Measurements from ENCODE around the gene TBC1D22A.

TBC1D22A gene

DNA sequence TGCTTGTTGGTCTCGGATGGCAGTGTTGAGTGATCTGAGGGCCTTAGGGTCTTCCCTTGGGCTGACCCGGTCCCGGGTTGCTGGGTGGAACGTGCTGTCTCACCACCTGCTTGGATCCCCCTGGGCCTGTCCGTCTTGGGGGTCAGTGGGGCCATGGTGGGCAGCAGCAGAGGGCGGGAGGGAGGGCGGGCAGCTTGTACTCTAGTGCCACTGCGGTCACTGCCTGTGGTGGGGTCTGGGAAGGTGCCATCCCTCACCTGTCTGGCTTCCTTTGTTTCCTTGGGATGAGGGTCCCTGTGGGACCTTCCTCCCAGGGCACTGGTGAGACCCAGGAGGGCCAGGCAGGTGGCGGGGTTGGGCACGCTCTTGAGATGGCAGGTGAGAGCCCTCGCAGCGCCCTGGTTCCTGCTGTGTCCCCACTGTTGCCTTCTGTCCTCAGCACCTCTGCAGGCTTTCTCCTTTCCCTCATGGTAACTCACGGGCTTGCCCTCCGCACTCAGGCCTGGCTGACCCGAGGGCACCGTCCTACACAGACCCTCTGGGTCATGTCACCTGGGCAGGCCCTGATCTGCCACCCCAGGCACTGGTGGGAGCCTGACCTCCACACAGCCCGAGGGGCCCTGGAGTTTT, 34.2 kb downstream of the TBC1D22A start:
- no peak for DNase-seq

DNA sequence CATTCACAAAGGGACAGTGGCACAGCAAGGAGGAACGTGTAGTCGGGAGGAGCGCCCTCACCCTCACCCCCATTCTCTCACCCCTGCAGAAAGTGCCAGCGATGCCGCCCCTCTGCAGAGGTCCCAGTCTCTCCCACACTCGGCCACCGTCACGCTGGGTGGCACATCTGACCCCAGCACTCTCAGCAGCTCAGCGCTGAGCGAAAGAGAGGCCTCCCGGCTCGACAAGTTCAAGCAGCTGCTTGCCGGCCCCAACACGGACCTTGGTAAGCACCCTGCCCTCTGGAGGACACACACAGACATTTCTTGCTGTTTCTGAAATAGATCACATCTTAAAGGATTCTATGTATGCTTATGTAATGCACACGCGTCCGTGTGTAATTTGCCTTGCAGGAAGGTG, 34.9 kb downstream of the TBC1D22A start:
- no peak for DNase-seq

GRCh38 chr22:46798041-46798365, 35.6 kb downstream of the TBC1D22A start:
- no peak for DNase-seq

DNA sequence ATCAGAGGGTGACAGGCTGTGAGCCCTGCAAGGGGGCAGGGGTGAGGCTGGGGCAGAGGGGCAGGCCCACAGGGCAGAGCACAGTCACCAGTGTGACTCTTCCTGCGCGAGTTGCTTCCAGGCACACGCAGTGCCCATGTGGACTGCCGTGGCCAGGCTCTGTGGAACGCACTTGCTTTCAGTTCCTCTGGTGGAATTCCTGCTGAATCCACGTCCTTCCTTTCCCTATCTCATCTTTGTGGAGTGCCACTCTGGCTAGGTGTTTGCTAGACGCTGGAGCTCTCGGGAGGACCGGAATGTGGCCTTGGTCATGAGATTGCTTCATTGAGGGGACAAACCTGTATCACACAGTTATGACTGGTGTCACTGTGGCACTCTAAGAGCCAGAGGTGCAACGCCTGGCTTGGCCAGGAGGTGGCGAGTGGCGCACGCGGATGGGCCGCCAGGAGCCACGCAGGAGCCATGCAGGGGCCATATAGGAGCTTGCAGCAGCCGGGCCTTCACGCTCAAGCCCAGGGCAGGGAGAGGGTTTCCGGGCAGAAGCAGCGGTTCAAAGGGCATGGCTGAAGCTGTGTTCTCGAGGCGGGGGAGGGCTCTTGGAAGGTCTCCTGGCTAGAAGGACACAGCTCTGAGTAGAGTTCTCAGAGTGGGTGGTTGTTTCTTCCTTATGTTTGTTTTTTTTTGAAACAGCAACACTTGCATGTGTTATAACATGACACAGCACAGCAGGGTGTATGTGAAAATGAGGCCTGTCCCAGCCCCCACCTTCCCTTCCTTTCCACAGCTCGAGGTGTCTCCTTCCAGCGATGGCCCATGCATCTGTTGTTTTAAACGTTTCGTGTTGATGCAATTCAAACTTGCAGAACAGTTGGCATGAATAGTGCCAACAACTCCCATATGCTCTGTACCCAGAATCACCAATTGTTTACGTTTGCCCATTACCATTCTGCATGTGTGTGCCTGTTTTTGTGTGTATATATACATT, 36.2 kb downstream of the TBC1D22A start:
- peak; percentile 91 for DNase-seq

- DNase-seq, result no peak
Measured at GRCh38 chr22:46799626-46800025, 37.2 kb downstream of the TBC1D22A start.

DNA sequence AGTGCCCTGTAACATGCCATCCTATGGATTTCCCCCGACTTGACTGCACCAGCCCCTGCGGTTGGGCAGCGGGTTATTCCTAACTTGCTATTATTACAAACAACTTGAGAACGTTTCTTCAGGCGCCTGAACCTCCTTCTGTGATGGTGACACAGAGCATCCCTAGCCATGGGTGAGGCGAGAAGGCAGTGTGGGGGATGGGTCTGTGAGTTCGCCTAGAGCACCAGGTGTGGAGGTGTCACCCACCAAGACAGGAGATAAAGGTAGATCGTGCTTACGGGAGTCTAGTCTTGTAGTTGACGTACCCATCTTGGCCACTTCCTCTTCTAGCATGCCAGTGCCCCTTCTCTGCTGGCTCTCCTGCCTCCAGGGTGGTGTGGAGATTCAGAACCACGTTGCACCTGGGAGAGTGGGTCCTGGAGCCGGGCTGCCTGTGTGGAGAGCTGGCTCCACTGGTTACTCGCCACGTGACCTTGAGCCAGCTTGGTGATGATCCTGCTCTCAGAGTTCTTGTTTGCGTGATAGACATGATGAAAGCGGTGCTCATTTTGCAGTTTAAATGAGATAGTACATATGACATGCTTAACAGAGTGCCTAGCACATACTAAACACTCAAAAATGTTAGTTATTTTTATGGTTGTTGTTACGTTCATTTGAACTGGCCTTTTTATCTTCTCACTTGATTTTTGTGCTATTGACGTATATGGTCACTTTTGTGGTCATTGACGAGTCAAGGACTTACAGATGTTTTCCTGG, 37.8 kb downstream of the TBC1D22A start:
- no peak for DNase-seq

GRCh38 chr22:46801331-46801811, 38.9 kb downstream of the TBC1D22A start:
- DNase-seq, result no peak

DNA sequence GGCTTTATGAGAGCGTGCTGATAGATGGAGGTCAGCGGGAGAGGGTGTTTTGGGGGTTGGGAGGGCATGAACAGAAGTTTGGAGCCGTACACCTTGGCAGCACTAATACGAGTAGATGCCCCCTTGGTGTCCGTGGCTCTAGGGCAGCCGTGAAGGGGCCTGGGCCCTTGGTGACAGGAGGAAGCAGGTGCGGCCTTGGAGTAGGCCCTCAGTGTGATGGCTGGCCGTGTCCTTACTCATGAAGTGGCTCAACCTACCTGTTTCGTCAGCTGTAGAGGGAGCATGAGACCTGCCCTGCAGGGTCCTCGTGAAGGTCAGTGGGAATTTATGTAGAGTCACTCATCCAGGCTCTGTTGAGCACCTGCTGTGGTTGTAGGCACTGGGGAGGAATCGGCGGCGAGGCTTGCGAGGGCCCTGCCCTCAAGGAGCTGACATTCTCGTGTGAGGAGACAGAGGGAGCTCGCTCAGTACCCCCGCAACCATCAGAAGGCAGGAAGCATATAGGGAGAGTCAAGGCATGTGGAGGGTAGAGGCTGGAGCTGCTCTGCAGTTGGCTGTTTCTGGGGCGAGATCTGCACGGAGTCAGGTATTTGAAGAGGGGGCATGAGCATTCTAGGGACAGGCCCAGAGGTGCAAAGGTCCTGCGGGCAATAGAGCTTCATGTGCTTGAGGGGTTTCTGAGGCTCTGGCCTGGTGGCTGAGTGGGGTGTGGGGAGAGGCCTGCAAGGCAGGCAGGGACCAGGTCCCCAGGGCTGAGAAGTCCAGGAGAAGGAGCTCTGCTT, 39.6 kb downstream of the TBC1D22A start:
- DNase-seq, result no peak

DNA sequence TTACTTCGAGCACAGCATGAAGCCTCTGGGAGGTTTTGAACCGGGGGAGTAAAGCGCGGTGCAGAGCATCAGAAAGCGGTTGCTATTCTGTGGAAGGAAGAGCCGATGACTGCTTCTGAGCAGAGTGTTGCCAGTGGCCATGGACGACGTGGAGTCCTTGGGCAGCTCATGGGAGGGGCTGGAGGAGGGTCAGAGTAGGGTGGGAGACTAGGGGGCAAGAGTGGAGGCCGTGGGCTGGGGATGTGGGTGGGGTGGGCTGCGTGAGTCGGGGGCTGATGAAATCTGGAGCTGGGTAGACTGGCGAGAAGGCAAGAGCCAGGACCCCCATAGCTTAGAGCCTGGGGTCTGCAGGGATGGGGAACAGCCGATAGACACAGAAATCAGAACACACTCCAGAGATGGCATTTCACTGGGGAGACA, 40.2 kb downstream of the TBC1D22A start:
- no peak for DNase-seq

DNA sequence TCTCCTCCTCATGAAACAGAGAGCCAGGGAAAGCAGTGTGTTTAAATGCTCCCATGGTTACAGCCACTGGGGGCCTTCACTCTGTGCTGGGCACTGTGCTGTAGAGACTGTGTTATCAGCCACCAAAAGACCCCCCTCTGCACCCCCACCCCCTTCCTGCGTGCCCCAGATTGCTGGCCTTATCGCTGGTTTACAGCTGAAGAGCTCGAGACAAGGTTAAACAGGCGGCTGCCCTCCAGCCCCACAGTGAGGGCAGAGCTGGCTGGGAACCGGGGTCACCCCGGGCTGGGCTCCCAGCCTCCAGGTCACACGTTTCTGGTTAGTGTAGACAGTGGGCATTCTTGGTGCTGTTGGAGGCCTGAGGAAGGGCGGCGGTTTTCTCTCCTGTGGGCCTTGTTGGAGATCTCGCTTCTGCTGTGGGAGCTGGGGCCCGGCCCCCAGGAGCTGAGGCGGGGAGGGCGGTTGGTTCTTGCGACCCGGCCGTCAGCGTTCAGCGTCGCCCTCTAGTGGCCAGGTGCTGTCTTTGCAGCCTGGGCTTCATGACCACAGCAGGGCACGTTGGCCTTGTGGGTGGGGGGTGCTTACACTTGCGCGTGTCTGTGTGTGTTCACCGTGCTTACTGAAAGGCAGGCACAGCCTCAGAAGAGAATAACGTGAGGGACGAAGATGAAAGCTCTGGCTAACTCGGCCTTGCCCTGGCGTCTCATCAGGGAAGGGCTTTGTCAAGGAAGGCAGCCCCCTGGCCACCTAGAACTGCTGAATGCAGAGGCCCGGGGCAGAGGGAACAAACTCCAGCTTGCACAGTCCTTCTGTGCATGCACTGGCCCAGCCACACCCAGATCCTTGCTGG, 40.8 kb downstream of the TBC1D22A start:
- peak; percentile 88 for DNase-seq

DNA sequence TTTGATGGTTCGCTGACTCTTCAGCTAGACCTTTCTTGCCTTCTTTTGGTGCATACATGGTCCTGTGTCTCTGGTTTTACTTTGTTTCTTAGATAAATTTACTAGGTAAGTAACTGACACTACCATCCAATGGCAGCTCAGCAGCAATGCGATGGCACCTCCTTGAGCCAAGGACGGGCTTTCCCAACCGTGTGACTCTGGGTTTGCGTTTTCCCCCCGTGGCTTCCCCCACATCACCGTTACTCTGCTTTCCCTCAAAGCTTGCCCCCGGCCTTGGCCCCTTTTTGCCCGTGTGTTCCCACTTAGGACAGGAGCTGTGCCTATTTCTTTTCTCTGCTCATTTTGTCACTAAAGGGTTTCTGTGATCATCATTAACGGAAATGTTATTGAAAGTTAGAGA, 41.5 kb downstream of the TBC1D22A start:
- no peak for DNase-seq

DNA sequence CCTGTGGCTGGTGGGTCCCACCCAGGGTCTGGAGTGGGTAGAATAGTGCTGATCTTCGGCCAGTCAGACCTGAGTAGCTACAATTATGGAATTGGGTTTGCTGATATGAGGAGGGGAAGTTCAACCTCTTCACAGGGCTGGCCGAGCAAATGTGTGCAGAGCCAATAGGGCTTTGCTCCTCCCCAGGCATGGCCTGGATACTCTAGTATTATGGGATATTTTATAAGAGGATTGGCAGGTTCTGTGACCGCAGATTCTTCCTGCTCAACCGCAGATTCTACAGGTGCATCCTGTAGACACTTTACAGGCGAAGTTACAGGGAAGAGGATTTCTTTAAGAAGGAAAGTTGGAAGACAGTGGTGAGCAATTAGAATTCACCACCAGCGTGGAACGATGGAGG, 44.3 kb downstream of the TBC1D22A start:
- no peak for DNase-seq

- no peak for DNase-seq
Measured at GRCh38 chr22:46807458-46807857, 45.0 kb downstream of the TBC1D22A start.

GRCh38 chr22:46809153-46809885, 46.9 kb downstream of the TBC1D22A start:
- no peak for DNase-seq

- DNase-seq, result no peak
Measured at GRCh38 chr22:46810856-46811786, 48.7 kb downstream of the TBC1D22A start.

- DNase-seq, result no peak
Measured at GRCh38 chr22:46812034-46812605, 49.7 kb downstream of the TBC1D22A start.

DNA sequence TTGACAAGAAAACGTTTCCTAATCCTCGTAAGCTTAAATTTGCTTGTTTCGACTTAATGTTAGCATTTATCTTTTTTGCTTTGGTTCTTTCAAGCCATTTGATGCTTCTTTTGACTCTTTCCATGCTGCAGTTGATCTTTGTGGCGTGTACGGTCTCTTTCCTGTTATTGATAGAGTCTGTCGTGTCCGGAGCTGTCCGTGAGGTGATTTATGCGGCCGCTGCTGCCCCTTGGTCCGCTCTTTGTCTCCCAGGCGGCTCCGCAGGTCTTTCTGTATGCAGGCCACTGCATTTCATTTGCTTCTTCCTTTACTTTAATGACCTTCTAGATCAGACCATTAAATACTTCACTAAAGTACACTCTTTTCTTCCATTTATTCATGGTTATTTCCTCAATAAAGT, 50.3 kb downstream of the TBC1D22A start:
- no peak for DNase-seq

DNA sequence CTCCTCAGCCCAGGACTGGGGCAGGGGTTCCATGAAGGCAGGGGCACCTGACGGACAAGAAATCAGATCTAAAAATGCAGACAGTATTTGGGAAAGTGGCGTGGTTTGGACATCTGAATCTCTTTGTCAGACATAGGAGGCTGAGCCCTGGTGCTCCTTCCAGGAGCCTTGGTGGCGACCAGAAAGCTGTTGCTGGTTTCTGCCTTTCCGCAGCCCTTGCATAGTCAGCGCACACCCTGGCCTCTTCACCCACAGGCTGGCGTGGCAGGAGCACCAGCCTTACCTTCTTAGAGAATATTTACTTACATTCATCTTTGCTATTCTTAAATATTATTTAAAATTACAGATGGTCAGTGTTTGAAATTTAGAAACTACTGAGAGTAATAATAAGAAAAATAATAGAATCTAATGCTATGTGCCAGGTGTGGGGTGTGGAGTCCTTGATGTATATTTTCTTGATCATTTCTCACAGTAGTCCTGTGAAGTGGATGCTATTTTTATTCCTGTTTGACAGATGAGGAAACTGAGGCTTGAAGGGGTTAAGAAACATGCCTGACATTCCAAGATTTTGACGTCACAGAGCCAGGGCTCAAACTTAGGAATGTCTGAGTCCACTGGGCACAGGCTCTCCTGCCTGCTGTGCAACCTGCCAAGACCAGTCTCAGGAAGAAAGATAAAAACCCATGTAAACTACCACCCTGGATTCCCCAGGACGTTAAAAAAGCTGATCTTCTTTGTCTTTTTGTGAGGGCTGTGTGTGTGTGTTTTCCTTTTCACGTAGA, 51.6 kb downstream of the TBC1D22A start:
- no peak for DNase-seq

GRCh38 chr22:46815132-46815531, 52.7 kb downstream of the TBC1D22A start:
- DNase-seq, result no peak

Measured in activated effector memory CD4-positive, alpha-beta T cell treated with anti-CD3 and anti-CD28 coated beads, Interleukin-2, amount 50 U/mL, for 16 hours (primary cell).